K562 (cell line): ENCODE data around the gene ESRRB.

Source experiments
- ATF2 ChIP-seq: sonication (generic); formaldehyde crosslinking; IDR thresholded peaks from 2 replicates; pipeline ENCODE4 v1.8.1; 2022; ENCODE audit warnings: missing genetic modification reagents
- DNMT1 ChIP-seq: fragments of 450-650 bp; IDR thresholded peaks from 2 replicates; pipeline ENCODE4 v1.6.1; 2016; ENCODE audit warnings: antibody characterized with exemption, mild to moderate bottlenecking
- EZH2 ChIP-seq: IDR thresholded peaks from 2 replicates; pipeline ENCODE4 v1.6.1; 2012; ENCODE audit warnings: low read depth, mild to moderate bottlenecking, inconsistent platforms, low read length, borderline replicate concordance
- NONO ChIP-seq, 2 experiments: fragments of 200-400 bp in 1 of 2; fragments of 450-650 bp in 1 of 2; formaldehyde crosslinking in 1 of 2; IDR thresholded peaks; 2 replicates each; pipeline ENCODE4 v1.6.1; 2017; ENCODE audit warnings: low read depth in 2 of 2, mild to moderate bottlenecking in 2 of 2, moderate library complexity in 2 of 2, low read length in 1 of 2
- POLR2AphosphoS2 ChIP-seq: IDR thresholded peaks from 2 replicates; pipeline ENCODE4 v1.6.1; 2012; ENCODE audit warnings: low read length, improper control_type of control experiment
- PTRF ChIP-seq: fragments of 450-650 bp; IDR thresholded peaks from 2 replicates; pipeline ENCODE4 v1.6.1; 2016; ENCODE audit warnings: mild to moderate bottlenecking, missing genetic modification characterization, missing compliant biosample characterization
- SMARCA4 ChIP-seq: fragments of 450-650 bp; IDR thresholded peaks from 2 replicates; pipeline ENCODE4 v1.6.1; 2016
- TFAP4 ChIP-seq: sonication (generic); formaldehyde crosslinking; IDR thresholded peaks from 2 replicates; pipeline ENCODE4 v1.8.0; 2022; ENCODE audit warnings: missing genetic modification reagents, mild to moderate bottlenecking, moderate library complexity, borderline replicate concordance
- U2AF2 ChIP-seq: fragments of 200-400 bp; formaldehyde crosslinking; optimal IDR thresholded peaks from 2 replicates; pipeline ENCODE3; 2017; ENCODE audit warnings: low read depth, mild to moderate bottlenecking, low read length
- USF1 ChIP-seq: sonication (generic); formaldehyde crosslinking; IDR thresholded peaks from 2 replicates; pipeline ENCODE4 v1.9.0; 2022; ENCODE audit warnings: mild to moderate bottlenecking, missing genetic modification reagents

GRCh38 chr14:76420827-76421226, 44.9 kb downstream of the ESRRB start:
- no peak for TF ChIP-seq EZH2
- TF ChIP-seq U2AF2, result no peak
- TF ChIP-seq POLR2AphosphoS2, result no peak
- no peak for TF ChIP-seq TFAP4 (CRISPR knock-in tag)
- no peak for TF ChIP-seq PTRF (tag)
- no peak for TF ChIP-seq USF1 (CRISPR knock-in tag)
- TF ChIP-seq ATF2 (CRISPR knock-in tag), result no peak
- no peak for TF ChIP-seq DNMT1
- TF ChIP-seq SMARCA4, result no peak
- TF ChIP-seq NONO (IDR thresholded peaks at IDR 0.05; ENCODE audit: low read depth in 2 of 2, low read length in 1 of 2), result no peak
